HG03196 (cell line): Measurements from ENCODE around the gene FABP7.

ENCODE experiments used
- ATAC-seq: cut with Tn5 transposase; IDR thresholded peaks from one replicate; pipeline ENCODE4 v1.9.1; 2021; ENCODE audit not compliant: unreplicated experiment

FABP7 gene

DNA sequence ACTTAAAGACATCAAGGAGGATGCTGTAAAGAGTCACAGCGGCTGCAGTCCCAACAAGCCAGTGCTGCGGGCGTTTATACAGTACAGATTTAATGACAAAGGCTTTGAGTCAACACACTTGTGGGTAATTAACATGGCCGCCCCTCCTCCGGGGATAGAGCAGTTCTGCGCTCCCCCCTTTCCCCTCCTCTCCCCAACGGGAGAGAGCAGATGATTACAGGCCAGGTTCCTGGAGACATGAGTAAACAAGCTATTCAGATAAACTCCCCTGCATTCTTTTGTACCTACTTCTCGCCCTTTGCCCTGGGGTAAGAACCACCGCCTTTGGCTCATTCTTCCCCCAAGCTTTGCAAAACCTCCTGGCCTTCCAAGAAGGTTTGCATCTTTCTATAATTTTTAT is 23.6 kb upstream of the FABP7 start:
- ATAC-seq: no peak

DNA sequence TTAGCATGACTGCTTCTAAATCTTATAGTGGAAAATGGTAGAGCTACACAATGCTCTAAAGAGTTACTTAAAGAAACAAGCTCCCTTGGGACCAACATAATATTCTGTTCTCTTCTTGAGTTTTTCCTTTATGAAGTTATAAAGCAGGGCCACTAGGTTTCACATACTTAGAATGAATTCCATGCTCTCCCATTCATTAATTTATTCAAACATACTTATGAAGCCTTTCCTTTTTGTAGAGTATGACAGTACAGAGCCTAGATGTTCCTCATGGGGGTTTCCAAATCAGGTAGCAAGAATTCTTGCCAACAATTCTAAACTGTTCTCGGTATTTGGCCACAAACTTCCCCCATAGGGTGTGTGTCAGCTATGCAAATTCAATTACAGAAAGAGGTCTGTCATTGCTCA is 20.6 kb upstream of the FABP7 start:
- peak; percentile 94 for ATAC-seq

DNA sequence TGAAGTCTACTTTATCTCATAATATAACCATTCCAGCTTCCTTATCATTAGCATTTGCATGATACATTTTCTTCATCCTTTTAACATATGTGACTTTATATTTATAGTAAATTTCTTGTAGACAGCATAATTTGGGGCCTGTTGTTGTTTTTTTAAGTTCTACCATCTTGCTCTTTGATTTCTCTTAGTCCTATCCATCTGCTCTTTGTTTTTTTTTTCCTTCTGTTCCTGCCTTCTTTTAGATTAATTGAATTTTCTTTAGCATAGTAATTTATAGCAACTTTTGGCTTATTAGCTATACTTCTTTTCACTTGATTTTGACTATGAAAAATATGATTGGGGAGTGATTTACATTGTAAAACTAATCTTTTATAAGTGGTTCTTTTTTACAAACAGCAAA is 19.2 kb upstream of the FABP7 start:
- ATAC-seq: no peak

DNA sequence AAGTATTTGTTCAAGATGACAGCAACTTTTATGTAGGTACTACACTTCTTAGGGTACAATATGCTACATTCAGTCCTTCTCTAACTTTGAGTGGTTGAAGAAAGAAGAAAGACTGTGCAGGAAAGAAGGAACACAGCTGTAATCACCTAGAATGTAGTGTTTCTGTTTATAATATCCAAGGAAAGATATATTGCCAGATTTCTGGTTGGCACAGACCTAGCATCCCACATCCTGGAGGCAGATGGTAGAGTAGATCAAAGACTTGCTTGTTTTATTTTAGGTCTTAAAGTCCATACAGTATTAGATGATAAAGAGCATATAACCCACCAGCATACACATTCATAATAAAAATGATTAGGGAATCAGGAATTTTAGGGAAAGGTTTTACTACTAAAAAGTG is 13.3 kb upstream of the FABP7 start:
- ATAC-seq: no peak

DNA sequence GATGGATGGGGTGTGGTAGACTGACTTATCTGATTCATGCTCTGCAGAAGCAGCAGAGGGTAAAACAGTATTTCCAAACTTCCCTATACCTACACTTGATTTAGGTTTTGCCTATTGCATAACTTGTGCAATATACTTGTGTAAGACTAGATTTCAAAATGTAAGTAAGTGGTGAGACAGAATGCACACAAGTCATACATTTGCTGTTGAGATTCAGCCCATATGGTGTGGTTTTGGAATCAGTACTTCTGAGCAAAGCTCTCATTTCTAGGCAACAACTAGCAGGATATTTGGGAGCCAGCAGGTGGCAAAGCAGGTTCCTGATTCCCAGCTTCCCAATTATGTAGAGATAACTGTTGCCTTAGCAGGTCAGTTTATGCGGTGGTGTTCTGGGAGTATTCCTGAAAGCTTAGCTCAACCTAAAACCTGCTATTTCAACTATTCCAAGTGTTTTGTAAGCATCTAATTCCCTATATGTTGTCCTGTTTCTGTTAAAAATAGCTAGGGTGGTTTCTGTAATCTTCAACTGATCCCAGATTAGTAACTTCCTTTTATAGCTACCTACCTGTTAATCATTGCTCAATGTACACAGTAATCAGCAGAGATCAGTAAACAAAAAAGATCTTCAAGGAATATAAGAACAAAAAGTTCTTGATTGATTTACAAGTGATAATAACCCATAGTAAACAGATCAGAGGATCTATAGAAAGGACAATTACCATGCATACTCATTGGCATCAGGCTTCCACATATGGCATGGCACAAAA is 8.5 kb upstream of the FABP7 start:
- ATAC-seq: no peak

DNA sequence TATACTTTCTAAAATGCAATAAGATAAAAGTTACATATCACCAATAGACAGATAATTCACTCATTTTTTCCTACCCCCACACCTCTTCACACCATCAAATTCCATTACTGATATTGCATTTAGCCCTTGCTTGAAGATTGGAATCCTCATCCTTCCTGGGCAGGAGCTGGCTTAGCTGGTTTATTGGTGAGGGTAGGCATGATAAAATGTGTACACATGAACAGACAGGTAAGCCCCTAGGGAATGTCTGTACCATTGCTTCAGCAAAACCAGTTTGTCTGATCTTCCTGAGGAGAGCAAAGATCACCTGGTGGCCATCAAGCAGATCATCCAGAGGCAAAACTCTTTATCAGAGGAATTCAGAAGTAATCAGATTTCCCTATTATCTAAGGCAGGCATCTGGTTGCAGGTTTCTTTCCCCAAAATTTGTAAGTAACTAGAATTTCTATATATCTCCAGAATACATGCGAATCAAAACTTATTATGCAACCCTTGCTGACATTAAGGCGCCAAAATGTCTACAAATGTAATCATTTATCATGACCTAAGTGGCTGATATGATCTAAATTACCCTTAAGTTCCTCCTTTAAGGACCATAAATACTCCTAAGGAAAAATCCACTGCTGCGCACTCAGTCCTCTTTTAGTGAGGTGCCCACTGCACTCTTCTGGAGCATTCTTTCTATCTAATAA is 6.6 kb upstream of the FABP7 start:
- ATAC-seq: no peak

DNA sequence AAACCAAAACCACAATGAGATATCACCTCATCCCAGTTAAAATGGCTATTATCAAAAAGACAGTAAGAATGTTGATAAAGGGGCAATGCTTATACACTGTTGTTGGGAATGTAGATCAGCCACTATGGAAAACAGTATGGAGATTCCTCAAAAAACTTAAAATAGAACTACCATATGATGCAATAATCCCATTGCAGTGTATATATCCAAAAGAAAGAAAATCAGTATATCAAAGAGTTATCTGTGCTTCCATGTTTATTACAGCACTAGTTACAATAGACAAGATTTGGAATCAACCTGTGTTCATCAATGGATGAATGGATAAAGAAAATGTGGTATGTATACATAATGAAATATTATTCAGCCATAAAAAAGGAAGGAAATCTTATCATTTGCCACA is 3.5 kb upstream of the FABP7 start:
- no peak for ATAC-seq

DNA sequence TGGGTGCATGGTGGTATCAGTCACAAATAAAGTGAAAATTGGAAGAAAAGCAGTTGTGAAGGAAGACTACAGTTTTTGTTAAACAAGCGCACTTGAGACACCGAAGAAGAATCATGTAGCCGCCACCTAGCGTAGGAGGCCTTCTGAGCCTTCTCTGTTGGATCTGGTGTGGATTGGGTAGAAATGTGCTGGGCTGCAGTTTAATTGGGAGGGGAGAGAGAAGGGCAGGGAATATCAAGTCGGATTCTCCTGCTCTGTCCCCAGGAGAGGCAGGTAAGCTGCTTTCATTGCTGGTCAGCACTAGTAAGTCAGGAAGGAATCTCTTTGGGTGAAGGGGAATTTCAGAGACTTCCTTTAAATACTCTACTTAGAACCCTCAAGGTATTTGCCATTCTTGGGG is 1.2 kb upstream of the FABP7 start:
- no peak for ATAC-seq

DNA sequence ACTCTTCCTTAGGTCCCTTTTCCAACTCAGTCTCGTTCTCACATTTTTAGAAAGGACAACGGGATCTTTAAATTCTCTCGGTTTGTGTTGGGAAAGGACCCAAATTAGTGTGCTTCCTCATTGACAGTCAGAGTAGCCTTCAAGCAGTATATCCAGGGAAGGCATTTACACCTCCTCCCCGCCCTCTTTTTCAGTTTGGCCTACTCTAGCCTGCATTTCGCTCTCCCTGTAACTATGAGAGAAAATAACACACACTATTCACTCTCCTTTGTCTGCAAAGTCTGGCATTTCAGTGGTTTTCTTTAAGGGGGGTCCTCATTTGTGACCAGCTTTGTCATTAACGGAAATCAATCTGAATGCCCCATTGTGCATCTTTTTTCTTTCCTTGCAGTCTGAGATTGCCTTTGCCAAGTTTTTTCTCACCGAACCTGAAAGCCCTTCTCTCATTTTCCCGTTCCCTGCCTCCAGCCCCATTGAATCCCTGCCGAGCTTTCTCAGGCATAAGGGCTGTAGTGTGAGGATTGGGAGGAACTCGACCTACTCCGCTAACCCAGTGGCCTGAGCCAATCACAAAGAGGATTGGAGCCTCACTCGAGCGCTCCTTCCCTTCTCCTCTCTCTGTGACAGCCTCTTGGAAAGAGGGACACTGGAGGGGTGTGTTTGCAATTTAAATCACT is 393 bp upstream of the FABP7 start:
- no peak for ATAC-seq

DNA sequence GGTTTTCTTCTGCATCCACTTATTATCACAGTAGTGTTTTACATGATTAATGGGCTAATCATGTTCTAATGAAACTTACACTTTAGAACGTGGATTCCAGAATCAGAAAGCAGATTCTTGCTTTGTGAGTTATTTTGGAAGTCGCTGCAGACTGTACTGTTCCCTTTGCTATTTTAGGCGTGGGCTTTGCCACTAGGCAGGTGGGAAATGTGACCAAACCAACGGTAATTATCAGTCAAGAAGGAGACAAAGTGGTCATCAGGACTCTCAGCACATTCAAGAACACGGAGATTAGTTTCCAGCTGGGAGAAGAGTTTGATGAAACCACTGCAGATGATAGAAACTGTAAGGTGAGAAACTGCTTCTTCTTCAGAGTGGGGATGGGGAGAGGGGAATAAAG is 598 bp downstream of the FABP7 start:
- ATAC-seq: no peak

DNA sequence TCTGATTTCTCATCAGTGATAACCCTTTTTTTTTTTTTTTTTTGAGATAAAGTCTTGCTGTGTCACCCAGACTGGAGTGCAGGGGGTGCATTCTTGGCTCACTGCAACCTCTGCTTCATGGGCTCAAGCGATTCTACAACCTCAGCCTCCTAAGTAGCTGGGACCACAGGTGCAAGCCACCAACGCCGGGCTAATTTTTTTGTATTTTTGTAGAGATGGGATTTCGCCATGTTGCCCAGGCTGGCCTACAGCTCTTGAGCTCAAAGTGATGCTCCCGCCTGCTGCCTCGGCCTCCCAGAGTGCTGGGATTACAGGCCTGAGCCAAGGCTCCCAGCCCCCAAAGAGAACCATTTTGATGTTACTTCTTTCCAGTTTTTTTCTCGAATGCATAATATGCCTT is 2.2 kb downstream of the FABP7 start:
- ATAC-seq: no peak

DNA sequence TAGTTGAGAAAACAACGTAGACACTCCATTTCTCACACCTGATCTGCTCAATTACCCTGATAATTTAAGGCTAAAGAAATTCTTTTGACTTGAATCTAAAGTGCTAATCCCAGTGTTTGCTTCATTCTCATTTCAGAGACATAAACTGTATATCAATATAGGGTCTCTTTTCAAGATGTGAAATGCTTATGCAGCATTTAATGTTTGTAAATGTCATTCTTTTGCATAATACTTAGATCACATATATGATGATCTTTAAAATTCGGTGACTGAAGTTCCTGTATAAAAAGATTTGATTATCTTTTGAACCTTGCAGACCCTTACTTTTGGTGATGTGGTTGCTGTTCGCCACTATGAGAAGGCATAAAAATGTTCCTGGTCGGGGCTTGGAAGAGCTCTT is 3.9 kb downstream of the FABP7 start:
- no peak for ATAC-seq

DNA sequence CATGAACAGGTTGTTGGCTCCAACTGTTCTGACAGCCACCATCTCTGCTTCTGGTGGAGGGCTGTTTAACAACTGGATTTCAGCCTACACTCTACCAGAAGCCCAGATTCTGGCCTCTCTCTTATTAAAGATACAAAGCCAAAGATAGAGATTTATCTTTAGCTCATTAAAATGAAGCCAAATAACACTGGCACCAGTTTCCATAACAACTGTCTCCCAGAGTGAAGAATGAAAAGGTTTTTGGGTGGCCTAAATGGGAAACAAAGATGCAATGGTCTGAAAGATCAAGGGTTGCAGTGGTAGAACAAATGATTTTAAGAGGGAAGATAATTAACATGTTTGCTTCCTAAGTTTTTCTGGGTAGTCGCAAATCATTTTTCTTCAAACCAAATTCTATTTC is 6.4 kb downstream of the FABP7 start:
- no peak for ATAC-seq

DNA sequence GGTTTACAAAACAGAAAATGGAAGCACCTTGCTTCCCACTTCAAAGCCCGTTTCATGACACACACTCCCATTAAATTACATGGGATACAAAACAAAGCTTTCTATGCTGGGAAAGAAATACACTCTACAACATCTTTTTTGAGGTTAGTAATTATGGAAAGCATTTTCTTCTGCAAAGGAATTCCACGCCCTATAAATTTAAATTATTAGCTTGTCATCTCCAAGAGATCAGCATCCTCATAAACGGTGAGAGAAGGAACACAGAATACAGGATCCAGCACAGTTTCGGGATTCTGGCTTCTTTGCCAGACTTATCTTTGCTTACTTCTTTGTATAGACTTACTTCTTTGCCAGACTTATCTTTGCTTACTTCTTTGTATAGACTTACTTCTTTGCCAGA is 8.2 kb downstream of the FABP7 start:
- no peak for ATAC-seq

DNA sequence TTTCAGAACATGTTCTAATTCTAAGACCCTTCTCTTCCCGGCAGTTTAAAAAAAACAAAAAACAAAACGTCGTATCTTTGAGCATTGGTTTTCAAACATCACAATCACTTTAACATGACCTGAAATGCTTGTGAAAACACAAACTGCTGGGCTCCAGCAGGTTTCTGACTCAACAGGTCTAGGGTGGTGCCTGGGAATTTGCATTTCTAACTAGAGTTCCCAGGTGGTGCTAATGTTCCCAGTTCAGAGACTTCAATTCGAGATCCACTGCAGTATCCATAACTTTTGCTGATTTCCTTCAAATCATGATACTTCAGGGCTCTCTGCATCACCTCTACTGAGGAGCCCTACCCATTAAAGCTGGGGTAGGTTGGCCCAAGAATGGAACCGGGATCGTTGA is 8.7 kb downstream of the FABP7 start:
- no peak for ATAC-seq

DNA sequence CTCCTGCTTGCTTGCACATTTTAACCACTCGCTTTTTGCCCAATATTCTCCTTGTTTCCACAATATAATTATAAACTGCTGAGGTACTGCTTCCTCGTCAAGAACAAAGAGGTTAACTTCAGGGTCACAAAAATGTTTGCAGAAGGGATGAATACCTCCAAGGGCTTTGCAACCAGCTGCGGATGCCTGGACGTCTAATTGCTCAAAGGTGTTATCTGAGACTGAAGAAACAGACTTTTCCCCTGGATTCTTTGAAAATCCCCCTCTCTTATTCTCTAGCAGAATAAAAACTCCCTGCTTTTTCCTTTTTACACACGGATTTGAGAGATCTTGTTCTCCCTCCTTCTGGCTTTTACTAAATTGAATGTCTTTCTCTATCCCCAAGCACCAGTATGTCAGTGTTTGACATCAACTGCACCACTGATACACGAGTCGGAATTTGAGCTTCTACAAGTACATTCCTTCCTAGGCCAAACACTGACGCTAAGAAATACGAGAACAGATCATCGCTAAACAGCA is 9.2 kb downstream of the FABP7 start:
- no peak for ATAC-seq

DNA sequence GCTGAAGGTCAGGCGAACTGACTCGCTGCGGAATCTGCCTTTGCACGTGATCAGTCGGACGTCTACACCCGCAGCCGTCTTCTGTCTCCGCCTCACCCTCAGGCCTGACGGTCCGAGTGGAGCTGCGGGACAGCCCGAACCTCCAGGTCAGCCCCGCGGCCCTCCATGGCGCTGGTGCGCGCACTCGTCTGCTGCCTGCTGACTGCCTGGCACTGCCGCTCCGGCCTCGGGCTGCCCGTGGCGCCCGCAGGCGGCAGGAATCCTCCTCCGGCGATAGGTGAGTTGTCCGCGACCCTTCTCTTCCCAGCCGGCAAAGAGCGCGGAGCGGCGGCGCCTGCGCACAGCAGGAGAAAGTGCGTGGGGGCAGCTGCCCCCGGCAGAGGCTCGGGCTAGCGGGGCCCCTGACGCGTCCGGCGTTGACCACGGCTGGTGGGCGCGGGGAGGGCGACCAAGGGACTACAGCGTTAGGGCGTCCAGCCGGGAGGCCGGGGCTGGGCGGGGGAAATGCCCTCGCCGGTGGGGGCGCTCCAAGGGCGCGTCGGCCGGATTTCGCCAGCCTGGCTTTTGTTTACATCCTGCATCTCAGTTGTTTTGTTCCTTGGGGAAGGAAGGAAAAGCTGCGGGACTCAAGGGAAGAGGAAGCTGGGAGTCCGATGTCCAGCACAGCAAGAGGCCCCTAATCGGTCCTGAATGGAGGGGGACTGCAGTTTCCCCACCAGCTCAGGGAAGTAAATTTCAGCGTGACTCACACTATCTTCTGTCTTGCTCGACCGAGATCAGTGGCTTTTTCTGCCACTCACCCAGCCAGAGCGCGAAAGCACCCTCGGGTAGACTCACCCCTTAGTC is 9.9 kb downstream of the FABP7 start, which contains the start of gene SMPDL3A:
Gene SMPDL3A (plus strand): TSS at position 77 of the 846 bp plus-strand sequence. CDS start 89 bp downstream, at position 166.
- peak; percentile 67 for ATAC-seq

DNA sequence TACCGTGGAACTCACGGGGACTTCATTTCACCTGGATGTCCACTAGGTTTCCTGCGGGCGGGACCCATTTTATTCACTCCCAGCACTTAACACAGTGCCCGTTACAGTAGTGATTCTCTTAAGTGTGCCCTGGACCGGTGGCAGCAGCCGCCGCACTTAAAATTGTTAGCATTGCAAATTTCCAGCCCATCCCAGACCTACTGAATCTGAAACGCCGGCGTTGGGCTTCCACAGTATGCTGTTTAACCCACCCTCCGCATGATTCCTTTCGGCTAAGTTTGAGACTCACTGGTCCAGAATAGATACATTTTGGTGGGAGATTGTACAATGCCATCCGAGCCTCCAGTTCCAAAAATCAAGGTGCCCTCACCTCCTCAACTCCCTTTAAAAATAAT is 10.5 kb downstream of the FABP7 start:
- ATAC-seq: no peak

DNA sequence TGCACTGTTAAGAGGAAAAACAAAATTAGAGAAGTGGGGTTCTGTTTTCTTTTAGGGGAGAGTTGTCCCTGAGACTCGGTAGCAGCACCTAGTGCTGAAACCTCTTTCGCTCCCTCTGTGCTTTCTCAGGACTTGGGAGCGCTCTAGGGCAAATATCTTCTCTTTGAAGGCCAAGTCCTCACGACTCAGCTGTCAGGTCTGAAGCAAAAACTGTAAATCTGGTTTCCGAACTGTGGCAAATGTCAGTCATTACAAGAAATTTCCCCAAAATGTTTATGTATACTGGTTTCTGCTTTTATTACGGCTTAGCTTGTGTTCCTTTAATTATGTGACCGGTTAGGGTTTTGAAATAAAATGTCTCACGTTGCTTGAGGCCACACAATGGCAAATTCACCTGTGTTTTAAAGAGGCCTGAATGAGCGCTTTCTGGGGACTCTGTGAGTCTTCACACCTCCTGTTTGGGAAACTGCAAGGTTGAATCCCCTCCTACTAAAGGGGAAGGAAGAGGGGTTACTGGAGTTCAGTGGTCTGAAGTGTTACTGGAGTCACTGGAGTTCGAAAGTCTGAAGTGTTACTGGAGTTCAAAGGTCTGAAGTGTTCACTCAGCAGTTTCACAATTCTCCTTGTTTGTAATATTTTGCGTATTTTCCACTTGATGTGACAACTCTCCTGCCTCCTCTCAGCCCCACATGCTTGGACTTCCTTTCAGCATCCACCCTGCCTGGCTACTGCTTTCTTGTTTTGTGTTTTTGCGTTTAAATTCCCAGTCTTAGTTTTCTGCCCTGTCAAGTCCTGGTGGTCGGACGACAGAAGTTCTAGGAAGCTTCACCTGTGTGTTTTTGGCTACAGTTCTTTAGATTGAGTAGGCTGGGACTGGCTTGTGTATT is 11.2 kb downstream of the FABP7 start:
- no peak for ATAC-seq

DNA sequence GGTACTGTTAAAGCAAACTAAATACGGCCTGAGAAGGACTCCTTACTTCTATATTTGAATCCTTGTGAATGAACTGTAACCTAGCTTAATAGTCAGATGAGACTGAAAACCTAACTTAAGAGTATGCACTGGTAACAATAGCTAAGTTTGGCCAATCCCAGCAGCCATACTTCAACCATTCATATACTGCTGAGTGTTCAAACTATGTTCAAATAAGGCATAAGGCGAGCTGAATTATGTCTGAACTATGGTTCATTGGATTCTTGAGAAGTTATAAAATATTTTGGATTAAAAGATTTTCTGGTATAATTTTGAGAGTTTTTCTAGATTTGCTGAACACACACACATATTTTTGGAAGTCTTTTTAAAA is 11.8 kb downstream of the FABP7 start:
- no peak for ATAC-seq
